Hematopoietic multipotent progenitor cell (in vitro differentiated cells): ENCODE measurements around the gene NOTCH4. TPM values are rescaled to one million over a fixed set of nuclear protein-coding genes. Genes with fewer than 3 reads are reported as not detected.
"Not testable (repeated sequence)": the region's sequence is repeated elsewhere in the genome, so short reads cannot be mapped to it uniquely, and the experiment has no call there.

Source experiments
- DNase-seq, 3 donors: peaks; one replicate each; pipeline ENCODE4 v3.0.0-alpha.2; 2011 to 2015; ENCODE audit warnings: low read depth in 2 of 3, low spot score in 2 of 3
- total RNA-seq: library from RNA; depleted of rRNA; stranded (reverse); fragments of >200 nt; gene quantifications from one replicate; pipeline ENCODE4 v1.2.3, GENCODE V29; 2012

NOTCH4 gene
- total RNA-seq, 1 donor = 3.5 TPM

GRCh38 chr6:32220021-32220420 is 3.8 kb downstream of the NOTCH4 start:
- no peak for DNase-seq

GRCh38 chr6:32218167-32218566 is 5.7 kb downstream of the NOTCH4 start:
- no peak for DNase-seq

- no peak for DNase-seq
These were observed 6.9 kb downstream of the NOTCH4 start for GRCh38 chr6:32216998-32217397.

GRCh38 chr6:32216285-32216684 is 7.6 kb downstream of the NOTCH4 start:
- no peak for DNase-seq

- no peak for DNase-seq
These were observed 8.2 kb downstream of the NOTCH4 start for GRCh38 chr6:32215617-32216016.

GRCh38 chr6:32214126-32214525 is 9.7 kb downstream of the NOTCH4 start:
- DNase-seq = peak in 1 of 3 donors; percentile 34

GRCh38 chr6:32213649-32214048 is 10.2 kb downstream of the NOTCH4 start:
- DNase-seq = no peak

GRCh38 chr6:32212076-32212760 is 11.6 kb downstream of the NOTCH4 start:
- DNase-seq = no peak

- not testable (repeated sequence) for DNase-seq
These were observed 12.4 kb downstream of the NOTCH4 start for GRCh38 chr6:32211432-32211831.

- DNase-seq = no peak
These were observed 13.7 kb downstream of the NOTCH4 start for GRCh38 chr6:32210191-32210601.

- DNase-seq = no peak
These were observed 14.9 kb downstream of the NOTCH4 start for GRCh38 chr6:32208996-32209395.

- no peak for DNase-seq
These were observed 19.6 kb downstream of the NOTCH4 start for GRCh38 chr6:32204268-32204715.

GRCh38 chr6:32203426-32204267 is 20.2 kb downstream of the NOTCH4 start:
- no peak for DNase-seq

- no peak for DNase-seq
These were observed 21.7 kb downstream of the NOTCH4 start for GRCh38 chr6:32202186-32202585.

- DNase-seq = no peak
These were observed 23.0 kb downstream of the NOTCH4 start for GRCh38 chr6:32200711-32201475.

GRCh38 chr6:32198866-32199265 is 25.0 kb downstream of the NOTCH4 start:
- no peak for DNase-seq

GRCh38 chr6:32198345-32198696 is 25.5 kb downstream of the NOTCH4 start:
- DNase-seq = no peak

- peak in 2 of 3 donors; percentile 61 to 74 for DNase-seq
These were observed 26.9 kb downstream of the NOTCH4 start for GRCh38 chr6:32196682-32197616.

GRCh38 chr6:32195902-32196681 is 27.8 kb downstream of the NOTCH4 start:
- peak in 2 of 3 donors; percentile 68 to 83 for DNase-seq

- peak; percentile 97 to 100 (median 100) for DNase-seq
These were observed 28.3 kb downstream of the NOTCH4 start for GRCh38 chr6:32195652-32195901.
